Breast epithelium (tissue), 4 donors: ENCODE measurements around the gene ITGA3. TPM values are rescaled to one million over a fixed set of nuclear protein-coding genes. Genes with fewer than 3 reads are reported as not detected.

ENCODE experiments used
- DNase-seq, 2 donors: peaks; one replicate each; pipeline ENCODE4 v3.0.0-alpha.2; 2019; ENCODE audit warnings: low spot score in 2 of 2
- H3K27ac ChIP-seq, 2 donors: fragments of 200-600 bp; sonication (generic) in 1 of 2; one replicate each; pipeline ENCODE4 v1.5.1; 2016 to 2019; ENCODE audit warnings: mild to moderate bottlenecking in 1 of 2
- H3K27me3 ChIP-seq, 2 donors: fragments of 200-600 bp; sonication (generic) in 1 of 2; one replicate each; pipeline versions ENCODE4 v1.5.1 to v1.6.0; 2017 to 2019; ENCODE audit warnings: control low read depth in 1 of 2, mild to moderate bottlenecking in 1 of 2
- H3K36me3 ChIP-seq: fragments of 200-600 bp; one replicate; pipeline ENCODE4 v1.5.1; 2019
- H3K4me1 ChIP-seq, 2 donors: fragments of 200-600 bp; sonication (generic); one replicate each; pipeline ENCODE4 v1.5.1; 2016 to 2019; ENCODE audit warnings: control low read depth in 1 of 2
- H3K4me3 ChIP-seq, 3 donors: fragments of 200-600 bp; sonication (generic); 1 replicate in 2 of 3; 2 replicates in 1 of 3; pipeline ENCODE4 v1.5.1; 2016 to 2019; ENCODE audit warnings: mild to moderate bottlenecking in 3 of 3, moderate library complexity in 2 of 3
- H3K9me3 ChIP-seq, 2 donors: fragments of 200-600 bp; sonication (generic) in 1 of 2; one replicate each; pipeline ENCODE4 v1.5.1; 2016 to 2019; ENCODE audit warnings: control low read depth in 1 of 2
- CTCF ChIP-seq, 3 donors: fragments of 450-650 bp; IDR thresholded peaks; one replicate each; pipeline ENCODE4 v1.5.1; 2016 to 2017; ENCODE audit warnings: antibody characterized with exemption in 3 of 3, mild to moderate bottlenecking in 3 of 3, moderate library complexity in 3 of 3
- POLR2A ChIP-seq: fragments of 450-650 bp; IDR thresholded peaks from one replicate; pipeline ENCODE4 v1.6.1; 2016; ENCODE audit warnings: antibody characterized with exemption, mild to moderate bottlenecking, moderate library complexity
- POLR2AphosphoS5 ChIP-seq, 3 donors: sonication (generic); formaldehyde crosslinking; IDR thresholded peaks; one replicate each; pipeline ENCODE4 v1.6.1; 2017; ENCODE audit warnings: antibody characterized with exemption in 3 of 3
- intact Hi-C: fragments of 100-400 bp; cut with DNase I; formaldehyde crosslinking; loops from one replicate; pipeline ENCODE4 v1.15.1; 2023; ENCODE audit warnings: low total_unique reads
- total RNA-seq, 3 donors: library from RNA; depleted of rRNA; stranded (reverse); fragments of >200 nt; gene quantifications; one replicate each; pipeline ENCODE4 v1.1.0, GENCODE V29; 2016

The ITGA3 gene
- total RNA-seq, 3 donors from 2014 or later, result 10.6 to 67.6 (median 48.5) TPM

- Histone ChIP-seq H3K36me3 (no peaks in the 10 kb centered on the region), H3K4me3 (no peak overlapping the region), H3K27ac (peak overlapping the region in 1 of 2 donors; percentile 34), H3K4me1 (peaks cover 0 to 4% of the 10 kb centered on the region in 2 donors), H3K9me3 (no peaks in the 10 kb centered on the region), H3K27me3 (no peaks in the 10 kb centered on the region)
- intact Hi-C loops, result no loop called here
- no peak for TF ChIP-seq POLR2A
- no peak for TF ChIP-seq CTCF (IDR thresholded peaks at IDR 0.05)
- DNase-seq, result no peak
These were observed 9.2 kb upstream of the ITGA3 start for GRCh38 chr17:50046667-50047066.

GRCh38 chr17:50047083-50047482, 8.8 kb upstream of the ITGA3 start:
- H3K27me3 ChIP-seq, result no peaks in the 10 kb centered on the region
- TF ChIP-seq POLR2AphosphoS5 (IDR thresholded peaks at IDR 0.05) (no peak), CTCF (IDR thresholded peaks at IDR 0.05) (no peak), POLR2A (no peak)
- H3K4me1 ChIP-seq, result peaks cover 0 to 4% of the 10 kb centered on the region in 2 donors
- no peaks in the 10 kb centered on the region for H3K36me3 ChIP-seq
- no peak for DNase-seq
- no peaks in the 10 kb centered on the region for H3K9me3 ChIP-seq
- no peak overlapping the region for H3K4me3 ChIP-seq
- peak overlapping the region in 1 of 2 donors; percentile 34 for H3K27ac ChIP-seq
- intact Hi-C loops, result no loop called here

- H3K4me3 ChIP-seq, result no peak overlapping the region
- peaks cover 0 to 4% of the 10 kb centered on the region in 2 donors for H3K4me1 ChIP-seq
- H3K36me3 ChIP-seq, result no peaks in the 10 kb centered on the region
- intact Hi-C loops, result no loop called here
- peak overlapping the region in 1 of 2 donors; percentile 34 for H3K27ac ChIP-seq
- TF ChIP-seq CTCF (IDR thresholded peaks at IDR 0.05) (no peak), POLR2AphosphoS5 (IDR thresholded peaks at IDR 0.05) (no peak), POLR2A (no peak)
- no peaks in the 10 kb centered on the region for H3K9me3 ChIP-seq
- H3K27me3 ChIP-seq, result no peaks in the 10 kb centered on the region
- DNase-seq, result no peak
These were observed 8.3 kb upstream of the ITGA3 start for GRCh38 chr17:50047488-50048126.

GRCh38 chr17:50048146-50048720, 7.7 kb upstream of the ITGA3 start:
- no peak for DNase-seq
- TF ChIP-seq CTCF (IDR thresholded peaks at IDR 0.05), result no peak
- no peak for TF ChIP-seq POLR2AphosphoS5 (IDR thresholded peaks at IDR 0.05)
- peaks cover 0 to 4% of the 10 kb centered on the region in 2 donors for H3K4me1 ChIP-seq
- H3K36me3 ChIP-seq, result no peaks in the 10 kb centered on the region
- no peak overlapping the region for H3K27ac ChIP-seq
- no peaks in the 10 kb centered on the region for H3K9me3 ChIP-seq
- no peaks in the 10 kb centered on the region for H3K27me3 ChIP-seq
- H3K4me3 ChIP-seq, result no peak overlapping the region
- intact Hi-C loops, result no loop called here

GRCh38 chr17:50048988-50049387, 6.9 kb upstream of the ITGA3 start:
- no peak overlapping the region for H3K4me3 ChIP-seq
- DNase-seq, result no peak
- H3K4me1 ChIP-seq, result peaks cover 0 to 4% of the 10 kb centered on the region in 2 donors

More at GRCh38 chr17:50048988-50049387, 6.9 kb upstream of the ITGA3 start:
- intact Hi-C loops, result no loop called here
- no peak overlapping the region for H3K27ac ChIP-seq
- H3K9me3 ChIP-seq, result no peaks in the 10 kb centered on the region
- no peak for TF ChIP-seq POLR2A
- no peak for TF ChIP-seq POLR2AphosphoS5 (IDR thresholded peaks at IDR 0.05)
- TF ChIP-seq CTCF (IDR thresholded peaks at IDR 0.05), result no peak
- H3K36me3 ChIP-seq, result no peaks in the 10 kb centered on the region
- no peaks in the 10 kb centered on the region for H3K27me3 ChIP-seq
